Right lobe of liver (tissue), 6 donors: Measurements from ENCODE around the gene ZNF467. TPM values are rescaled to one million over a fixed set of nuclear protein-coding genes. Genes with fewer than 3 reads are reported as not detected.

ENCODE experiments used
- ATAC-seq, 4 donors: fragments of 200-7000 bp; cut with Tn5 transposase; one replicate each; pipeline ENCODE4 v1.9.1; 2020; ENCODE audit warnings: mild to moderate bottlenecking in 4 of 4, moderate library complexity in 4 of 4
- DNase-seq, 3 donors: peaks; one replicate each; pipeline ENCODE4 v3.0.0-alpha.2; 2020
- H3K27ac ChIP-seq, 3 donors: fragments of 200-600 bp; one replicate each; pipeline ENCODE4 v1.8.0; 2022
- H3K27me3 ChIP-seq, 2 donors: fragments of 200-600 bp; one replicate each; pipeline ENCODE4 v1.8.0; 2022
- H3K36me3 ChIP-seq, 4 donors: fragments of 200-600 bp; sonication (generic) in 1 of 4; one replicate each; pipeline versions ENCODE4 v1.5.1 to v1.8.0; 2017 to 2022; ENCODE audit warnings: control low read depth in 1 of 4
- H3K4me1 ChIP-seq, 4 donors: fragments of 200-600 bp; sonication (generic) in 1 of 4; one replicate each; pipeline versions ENCODE4 v1.5.1 to v1.8.0; 2017 to 2022; ENCODE audit warnings: control low read depth in 1 of 4
- H3K4me3 ChIP-seq, 3 donors: fragments of 200-600 bp; one replicate each; pipeline ENCODE4 v1.8.0; 2022
- H3K9me3 ChIP-seq, 4 donors: fragments of 200-600 bp; sonication (generic) in 1 of 4; one replicate each; pipeline versions ENCODE4 v1.5.1 to v1.8.0; 2017 to 2022; ENCODE audit warnings: control low read depth in 1 of 4
- CTCF ChIP-seq, 4 donors: fragments of 200-600 bp in 3 of 4; fragments of 450-650 bp in 1 of 4; IDR thresholded peaks; one replicate each; pipeline versions ENCODE4 v1.5.1 to v1.8.0; 2016 to 2022; ENCODE audit warnings: antibody characterized with exemption in 4 of 4, mild to moderate bottlenecking in 2 of 4
- POLR2A ChIP-seq: fragments of 450-650 bp; IDR thresholded peaks from one replicate; pipeline ENCODE4 v1.6.1; 2017; ENCODE audit warnings: antibody characterized with exemption, mild to moderate bottlenecking
- WGBS: methylation state at CpG from one replicate; pipeline ENCODE4 v1.1.6; 2018; ENCODE audit warnings: low coverage, low lambda C conversion rate; ENCODE audit not compliant: insufficient coverage; ENCODE audit errors: missing lambda C conversion rate; 5-methylcytosine and 5-hydroxymethylcytosine counted together
- intact Hi-C, 2 donors: fragments of 100-400 bp; cut with DNase I; formaldehyde crosslinking; loops; one replicate each; pipeline versions ENCODE4 v1.11.2 to v1.14.1; 2022
- total RNA-seq, 6 experiments: library from RNA; depleted of rRNA in 2 of 6; stranded (reverse); fragments of >200 nt in 2 of 6; fragmentation: NEBNext Ultra II Directional in 3 of 6; extraction: Animal tissue kit (Norgen Biotek cat#: 25700) in 3 of 6; gene quantifications; one replicate each; pipeline versions ENCODE4 v1.1.0 to v1.2.4, GENCODE V29; 2016 to 2023
- donor health status: DM: no; HTN: yes; CAD: no.
- donor health status: DM: no; HTN: no; CAD: no.
- donor health status: DM: no; HTN: no; CAD: no.
- donor health status: DM: no; HTN: yes; CAD: no.
- donor health status: DM: no; HTN: yes; CAD: no.

ZNF467 gene
- total RNA-seq, 6 experiments from 2014 or later = 3.6 to 14.6 (median 5.8) TPM

- H3K4me3 ChIP-seq = no peak overlapping the region
- WGBS = 88% methylated on average over 3 of the region's 4 CpGs
- no peaks in the 10 kb centered on the region for H3K9me3 ChIP-seq
- no peak overlapping the region for H3K27ac ChIP-seq
- H3K4me1 ChIP-seq = peaks cover 0 to 9% (median 4%) of the 10 kb centered on the region in 4 donors
- ATAC-seq (no peak), DNase-seq (peak in 1 of 3 donors; percentile 25)
- intact Hi-C loops = no loop called here
- no peak for TF ChIP-seq POLR2A
- TF ChIP-seq CTCF (IDR thresholded peaks at IDR 0.05) = no peak
- H3K27me3 ChIP-seq = no peaks in the 10 kb centered on the region
- no peaks in the 10 kb centered on the region for H3K36me3 ChIP-seq
These were observed 43.4 kb upstream of the ZNF467 start for GRCh38 chr7:149816794-149817193.

- Histone ChIP-seq H3K27ac (no peak overlapping the region), H3K9me3 (no peaks in the 10 kb centered on the region), H3K4me1 (peaks cover 0 to 9% (median 1%) of the 10 kb centered on the region in 4 donors), H3K27me3 (no peaks in the 10 kb centered on the region), H3K36me3 (no peaks in the 10 kb centered on the region), H3K4me3 (no peak overlapping the region)
- no CpG with 5 or more reads among the region's 21 CpGs for WGBS
- ATAC-seq = no peak
- DNase-seq = peak in 1 of 3 donors; percentile 55
- TF ChIP-seq CTCF (IDR thresholded peaks at IDR 0.05) (no peak), POLR2A (no peak)
- intact Hi-C loops = no loop called here
These were observed 42.9 kb upstream of the ZNF467 start for GRCh38 chr7:149816267-149816751.

GRCh38 chr7:149815661-149816266, 42.4 kb upstream of the ZNF467 start:
- TF ChIP-seq POLR2A (no peak), CTCF (IDR thresholded peaks at IDR 0.05) (no peak)
- DNase-seq (peak in 2 of 3 donors; percentile 44 to 65), ATAC-seq (peak; percentile 53 to 72 (median 66))
- 23% methylated on average over 4 of the region's 16 CpGs for WGBS
- Histone ChIP-seq H3K36me3 (no peaks in the 10 kb centered on the region), H3K4me3 (no peak overlapping the region), H3K27me3 (no peaks in the 10 kb centered on the region), H3K9me3 (no peaks in the 10 kb centered on the region), H3K27ac (no peak overlapping the region), H3K4me1 (peaks cover 0 to 9% (median 0%) of the 10 kb centered on the region in 4 donors)
- intact Hi-C loops = no loop called here

GRCh38 chr7:149815121-149815520, 41.7 kb upstream of the ZNF467 start:
- TF ChIP-seq CTCF (IDR thresholded peaks at IDR 0.05) = no peak
- no peak for TF ChIP-seq POLR2A
- intact Hi-C loops = no loop called here
- no peak overlapping the region for H3K4me3 ChIP-seq
- ATAC-seq (no peak), DNase-seq (no peak)
- no peak overlapping the region for H3K27ac ChIP-seq
- WGBS = 85% methylated on average over 5 of the region's 12 CpGs
- H3K27me3 ChIP-seq = no peaks in the 10 kb centered on the region
- H3K36me3 ChIP-seq = no peaks in the 10 kb centered on the region
- H3K4me1 ChIP-seq = peaks cover 0 to 9% (median 0%) of the 10 kb centered on the region in 4 donors
- H3K9me3 ChIP-seq = no peaks in the 10 kb centered on the region
